GM18951 (cell line): ENCODE results near the gene MAPRE2.

Experiments
- POLR2A ChIP-seq: IDR thresholded peaks from 4 replicates; pipeline ENCODE4 v1.6.1; 2011; ENCODE audit warnings: mild to moderate bottlenecking; ENCODE audit not compliant: insufficient read length, insufficient read depth; ENCODE audit errors: extremely low read depth
- in situ Hi-C: fragments of 300-500 bp; cut with MboI; formaldehyde crosslinking; loops from one replicate; pipeline ENCODE4 v1.12.0; 2022; ENCODE audit warnings: low sequenced_read_pairs, mixed read lengths, inconsistent platforms; ENCODE audit not compliant: unreplicated experiment

Gene MAPRE2

GRCh38 chr18:35045121-35045520, 3.9 kb downstream of the MAPRE2 start:
- in situ Hi-C loops: no loop called here
- no peak for TF ChIP-seq POLR2A

- TF ChIP-seq POLR2A: no peak
- in situ Hi-C loops: no loop called here
Measured at GRCh38 chr18:35045806-35046205, 4.6 kb downstream of the MAPRE2 start.

GRCh38 chr18:35047697-35048292, 6.6 kb downstream of the MAPRE2 start:
- in situ Hi-C loops: no loop called here

GRCh38 chr18:35049111-35050027, 8.2 kb downstream of the MAPRE2 start:
- in situ Hi-C loops: no loop called here
- TF ChIP-seq POLR2A: no peak

More at GRCh38 chr18:35047697-35048292, 6.6 kb downstream of the MAPRE2 start:
- no peak for TF ChIP-seq POLR2A

GRCh38 chr18:35050028-35050546, 8.9 kb downstream of the MAPRE2 start:
- no peak for TF ChIP-seq POLR2A
- in situ Hi-C loops: no loop called here

GRCh38 chr18:35050705-35051195, 9.5 kb downstream of the MAPRE2 start:
- in situ Hi-C loops: no loop called here
- no peak for TF ChIP-seq POLR2A

- no peak for TF ChIP-seq POLR2A
- in situ Hi-C loops: no loop called here
Measured at GRCh38 chr18:35051641-35052377, 10.6 kb downstream of the MAPRE2 start.

- no peak for TF ChIP-seq POLR2A
- in situ Hi-C loops: no loop called here
Measured at GRCh38 chr18:35054401-35054800, 13.2 kb downstream of the MAPRE2 start.

GRCh38 chr18:35055105-35055504, 13.9 kb downstream of the MAPRE2 start:
- in situ Hi-C loops: no loop called here

GRCh38 chr18:35055726-35056125, 14.5 kb downstream of the MAPRE2 start:
- in situ Hi-C loops: no loop called here
- TF ChIP-seq POLR2A: no peak

More at GRCh38 chr18:35055105-35055504, 13.9 kb downstream of the MAPRE2 start:
- TF ChIP-seq POLR2A: no peak

- no peak for TF ChIP-seq POLR2A
- in situ Hi-C loops: no loop called here
Measured at GRCh38 chr18:35059280-35059927, 18.2 kb downstream of the MAPRE2 start.

GRCh38 chr18:35060122-35060815, 19.1 kb downstream of the MAPRE2 start:
- in situ Hi-C loops: no loop called here

More at GRCh38 chr18:35060122-35060815, 19.1 kb downstream of the MAPRE2 start:
- TF ChIP-seq POLR2A: no peak
